Stimulated activated CD4-positive, alpha-beta T cell treated with anti-CD3 and anti-CD28 coated beads, Interleukin-2, amount 100 ng/mL, for 48 hours (primary cell): Measurements from ENCODE around the gene SLC39A11.
"Not testable (repeated sequence)": the region's sequence is repeated elsewhere in the genome, so short reads cannot be mapped to it uniquely, and the experiment has no call there.

Experiments used
- DNase-seq, 2 donors: peaks; one replicate each; pipeline ENCODE4 v3.0.0-alpha.2; 2020

The SLC39A11 gene

DNA sequence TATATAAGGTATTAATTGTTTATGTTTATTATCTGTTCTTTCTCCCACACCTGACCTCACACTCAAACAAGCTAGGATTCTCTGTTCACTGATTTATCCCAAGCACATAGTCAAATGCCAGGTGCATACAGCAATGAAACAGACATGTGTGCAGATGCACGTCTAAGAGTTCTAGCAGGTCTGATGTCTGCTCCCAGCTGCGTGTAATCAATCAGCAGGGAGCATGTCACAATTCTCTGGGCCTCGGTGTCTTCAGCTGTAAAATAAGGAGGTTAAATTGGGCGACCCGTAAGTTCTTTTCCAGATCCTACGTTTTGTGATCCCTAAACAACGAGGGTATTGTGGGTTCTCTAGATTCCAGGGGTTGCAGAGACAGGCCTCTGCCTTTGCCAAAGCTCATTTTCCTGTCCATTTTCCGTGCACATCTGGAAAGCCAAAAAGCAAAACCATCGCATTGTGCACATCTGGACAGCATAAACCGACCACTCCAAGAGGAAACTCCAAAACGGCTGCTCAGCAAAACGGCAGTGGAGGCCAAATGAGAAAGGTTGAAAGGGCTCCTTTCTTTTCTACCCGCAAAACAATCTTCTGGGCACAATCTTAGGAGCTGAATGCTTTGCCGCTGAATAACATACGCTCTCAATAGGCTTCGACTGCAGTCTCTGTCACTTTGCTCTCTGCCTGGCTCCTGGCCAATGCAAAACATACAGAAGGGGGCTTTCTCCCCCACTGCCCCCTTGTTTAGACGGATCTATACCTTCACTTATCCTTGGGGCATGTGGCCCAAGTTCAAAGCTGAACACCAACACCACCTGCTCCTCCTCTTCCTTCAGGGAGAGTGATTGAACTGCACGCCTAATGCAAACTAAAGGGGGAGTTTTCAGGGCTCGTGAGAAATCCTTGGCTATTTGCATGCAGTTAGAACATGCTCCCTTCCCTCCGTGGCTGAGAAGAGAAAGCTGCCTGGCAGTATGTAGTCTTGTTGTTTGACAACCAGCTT lies 426.3 kb downstream of the SLC39A11 start:
- DNase-seq, result no peak

DNA sequence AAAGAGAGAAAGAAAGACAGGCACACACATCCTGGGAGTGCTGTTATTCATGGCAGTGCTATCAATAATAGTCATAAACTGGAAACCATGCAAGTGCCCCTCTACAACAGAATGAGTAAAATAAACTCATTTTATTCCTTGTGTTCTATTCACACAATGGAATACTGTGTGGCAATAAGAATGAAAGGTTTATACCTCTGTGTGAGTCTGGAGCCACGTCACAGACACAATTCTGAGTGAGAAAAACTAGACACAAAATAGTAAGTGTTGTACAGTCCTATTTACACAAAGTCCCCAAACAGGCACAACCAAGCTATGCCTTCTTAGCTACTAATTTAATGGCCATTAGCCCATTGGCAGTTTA lies 429.7 kb downstream of the SLC39A11 start:
- DNase-seq, result no peak

DNA sequence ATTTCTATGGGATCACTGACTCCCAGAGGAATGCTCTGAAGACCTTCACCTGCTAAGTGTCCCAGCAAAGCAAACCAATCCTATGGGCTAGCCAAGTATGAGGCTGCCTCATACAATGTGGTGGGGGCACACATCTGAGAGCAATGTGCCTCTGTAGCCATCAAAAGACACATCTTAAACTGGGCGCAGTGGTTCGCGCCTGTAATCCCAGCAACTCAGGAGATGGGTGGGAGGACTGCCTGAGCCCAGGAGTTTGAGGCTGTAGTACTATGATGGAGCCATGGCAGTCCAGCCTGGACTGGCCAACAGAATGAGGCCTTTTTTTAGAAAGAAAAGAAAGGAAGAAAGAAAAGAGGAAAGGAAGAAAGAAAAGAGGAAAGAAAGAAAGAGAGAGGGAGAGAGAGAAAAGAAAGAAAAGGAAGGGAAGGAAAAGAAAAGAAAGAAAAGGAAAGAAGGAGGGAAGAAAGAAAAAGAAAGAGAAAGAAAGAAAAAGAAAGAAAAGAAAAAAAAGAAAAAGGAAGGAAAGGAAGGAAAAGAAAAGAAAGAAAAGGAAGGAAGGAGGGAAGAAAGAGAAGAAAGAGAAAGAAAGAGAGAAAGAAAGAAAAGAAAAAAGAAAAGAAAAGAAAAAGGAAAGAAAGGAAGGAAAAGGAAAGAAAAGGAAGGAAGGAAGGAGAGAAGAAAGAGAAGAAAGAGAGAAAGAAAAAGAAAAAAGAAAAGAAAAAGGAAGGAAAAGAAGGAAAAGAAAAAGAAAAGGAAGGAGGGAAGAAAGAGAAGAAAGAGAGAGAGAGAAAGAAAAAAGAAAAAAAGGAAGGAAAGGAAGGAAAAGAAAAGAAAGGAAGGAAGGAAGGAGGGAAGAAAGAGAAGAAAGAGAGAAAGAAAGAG lies 430.3 kb downstream of the SLC39A11 start:
- no peak for DNase-seq

DNA sequence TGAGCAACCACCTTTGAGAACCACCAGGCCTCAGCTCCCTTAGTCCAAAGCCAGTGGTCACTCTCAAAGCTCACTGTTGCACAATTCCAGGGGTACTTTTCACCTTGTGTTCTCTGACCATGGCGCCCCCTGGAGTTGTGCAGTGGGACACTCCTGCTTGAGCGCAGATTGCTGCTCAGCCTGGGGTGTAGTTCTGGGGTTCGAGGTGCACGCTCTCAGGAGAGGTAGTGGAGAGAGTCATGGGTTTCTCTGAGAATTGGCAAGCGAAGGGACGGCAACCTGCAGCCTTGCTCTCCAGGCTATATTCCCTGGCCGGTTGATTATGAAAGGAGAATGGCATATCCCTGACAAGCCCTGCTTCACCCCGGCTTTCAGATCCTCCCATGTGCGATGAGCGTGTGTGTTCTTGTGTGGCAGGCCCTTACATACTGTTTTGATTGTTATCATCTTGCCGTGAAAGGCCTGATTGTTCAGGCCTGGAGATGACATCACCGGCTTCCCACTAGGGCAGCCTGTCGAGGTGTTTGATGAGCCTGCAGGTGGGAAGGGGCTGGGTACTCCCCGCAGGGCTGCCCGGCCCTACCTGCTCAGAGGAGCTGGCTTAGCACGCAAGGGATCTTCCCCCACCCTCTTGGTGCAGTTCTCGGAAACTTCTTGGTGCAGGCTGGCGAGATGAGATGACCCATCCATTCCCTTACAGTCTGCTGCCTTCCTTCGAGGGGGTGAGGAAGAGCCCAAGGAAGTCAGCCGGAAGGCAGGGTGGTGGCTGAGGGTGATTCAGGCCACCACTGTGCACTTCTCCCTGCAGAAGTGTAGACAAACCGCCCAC lies 431.2 kb downstream of the SLC39A11 start:
- no peak for DNase-seq

DNA sequence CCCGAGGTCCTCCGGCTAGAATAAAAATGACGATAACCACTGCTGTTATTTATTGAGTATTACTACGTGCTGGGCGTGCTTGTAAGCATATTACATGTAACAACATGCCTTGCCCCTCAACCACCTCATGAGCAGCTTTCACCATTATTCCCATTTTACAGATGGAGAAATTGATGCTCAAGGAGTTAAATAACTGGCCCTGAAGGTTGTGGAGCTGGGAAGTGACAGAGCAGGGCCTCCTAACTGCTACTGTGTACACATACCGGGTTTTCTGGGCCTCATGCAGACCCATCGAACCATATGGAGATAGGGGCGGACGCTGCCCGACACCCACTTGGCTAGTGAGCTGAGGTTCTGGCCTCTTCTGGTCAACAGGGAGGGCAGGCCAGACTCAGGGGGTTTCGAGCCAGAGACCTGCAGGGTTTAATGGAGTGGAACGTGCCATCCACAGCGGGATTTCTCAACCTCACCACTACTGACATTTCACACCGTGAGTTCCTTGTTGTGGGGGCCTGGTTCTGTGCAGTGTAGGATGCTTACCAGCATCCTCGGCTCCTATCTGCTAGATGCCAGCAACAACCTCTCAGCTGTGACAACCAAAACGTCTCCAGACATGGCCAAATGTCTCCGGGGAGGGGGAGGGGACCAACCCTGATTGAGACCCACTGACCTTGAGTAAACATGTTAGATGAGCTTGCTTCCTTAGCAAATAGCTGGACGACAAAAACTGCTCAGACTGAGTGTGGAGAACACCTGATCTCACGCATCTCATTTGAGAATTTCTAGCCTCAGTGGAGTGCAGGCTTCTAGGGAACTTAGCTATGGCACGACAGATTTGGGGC lies 432.0 kb downstream of the SLC39A11 start:
- DNase-seq, result no peak

DNA sequence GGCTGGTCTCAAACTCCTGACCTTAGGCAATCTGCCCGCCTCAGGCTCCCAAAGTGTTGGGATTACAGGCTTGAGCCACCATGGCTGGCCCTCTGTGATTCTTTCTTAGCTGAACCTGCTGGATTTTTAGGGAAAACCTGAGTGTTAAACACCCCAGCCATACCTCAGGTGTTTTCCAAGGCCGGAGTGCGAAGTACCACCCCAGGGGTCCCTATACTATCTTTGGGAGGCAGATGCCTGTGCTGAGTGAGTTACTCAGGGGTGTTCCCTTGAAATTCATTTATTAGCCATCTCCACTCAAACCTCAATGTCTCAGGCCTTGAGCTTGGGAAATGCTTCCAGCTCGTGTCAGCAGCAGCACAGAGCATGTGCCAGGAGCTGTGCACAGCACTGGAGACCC lies 432.7 kb downstream of the SLC39A11 start:
- DNase-seq, result no peak

DNA sequence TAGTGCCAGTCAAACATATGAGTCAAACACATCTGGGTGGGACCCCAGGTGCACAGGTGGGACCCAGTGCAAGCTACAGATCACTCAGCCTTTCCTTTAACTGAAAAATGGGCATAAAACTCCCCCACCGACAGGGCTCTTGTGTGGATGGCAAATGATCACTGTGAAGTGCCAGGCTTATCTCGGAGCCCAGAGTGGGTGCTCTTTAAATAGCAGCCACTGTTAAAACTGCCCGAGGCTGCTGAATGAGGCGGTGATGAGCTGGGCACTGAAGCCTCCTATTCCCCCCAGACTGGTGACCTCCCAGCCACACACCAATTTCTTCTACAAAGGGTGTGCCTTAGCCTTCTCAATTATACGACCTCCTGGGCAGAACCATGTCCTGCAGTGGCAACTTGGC lies 433.8 kb downstream of the SLC39A11 start:
- no peak for DNase-seq

DNA sequence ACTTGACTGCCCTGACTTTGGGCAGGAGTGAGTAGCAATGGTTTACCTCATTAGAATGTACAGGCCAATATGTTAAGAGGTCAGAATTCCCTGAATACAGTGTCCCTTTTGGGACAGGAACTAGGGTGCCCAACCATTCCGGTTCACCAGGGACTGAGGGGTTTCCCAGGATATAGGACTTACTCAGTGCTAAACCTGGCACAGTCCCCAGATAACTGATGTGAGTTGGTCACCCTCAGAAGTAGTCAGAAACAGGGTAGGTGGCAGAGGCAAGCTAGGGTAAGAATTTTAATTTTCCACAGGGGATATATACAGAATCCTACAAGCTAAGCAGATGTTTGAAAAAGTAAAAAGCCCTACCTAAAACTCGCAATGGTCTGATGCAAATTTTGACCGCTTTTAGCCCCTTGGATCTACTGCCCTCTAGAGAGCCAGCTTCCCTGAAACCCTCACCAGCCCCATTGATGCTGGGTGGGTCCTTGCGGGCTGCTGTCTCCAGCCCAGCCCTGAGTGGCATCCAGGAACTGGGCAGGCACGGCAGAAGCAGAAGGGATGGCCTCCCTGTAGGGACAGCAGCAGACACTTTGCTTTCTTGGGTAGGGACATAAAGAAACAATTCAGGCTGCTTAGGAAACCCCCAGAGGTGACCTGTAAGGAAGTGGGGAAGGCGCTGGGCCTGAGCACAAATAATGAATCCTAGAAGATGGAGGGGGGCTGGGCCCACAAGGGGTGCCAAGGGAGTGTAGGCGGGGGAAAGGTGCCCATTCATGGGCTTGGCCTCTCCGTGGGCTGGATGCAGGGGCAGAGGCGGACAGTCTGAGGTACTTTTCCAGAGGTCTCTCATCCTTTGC lies 434.8 kb downstream of the SLC39A11 start:
- DNase-seq, result no peak

DNA sequence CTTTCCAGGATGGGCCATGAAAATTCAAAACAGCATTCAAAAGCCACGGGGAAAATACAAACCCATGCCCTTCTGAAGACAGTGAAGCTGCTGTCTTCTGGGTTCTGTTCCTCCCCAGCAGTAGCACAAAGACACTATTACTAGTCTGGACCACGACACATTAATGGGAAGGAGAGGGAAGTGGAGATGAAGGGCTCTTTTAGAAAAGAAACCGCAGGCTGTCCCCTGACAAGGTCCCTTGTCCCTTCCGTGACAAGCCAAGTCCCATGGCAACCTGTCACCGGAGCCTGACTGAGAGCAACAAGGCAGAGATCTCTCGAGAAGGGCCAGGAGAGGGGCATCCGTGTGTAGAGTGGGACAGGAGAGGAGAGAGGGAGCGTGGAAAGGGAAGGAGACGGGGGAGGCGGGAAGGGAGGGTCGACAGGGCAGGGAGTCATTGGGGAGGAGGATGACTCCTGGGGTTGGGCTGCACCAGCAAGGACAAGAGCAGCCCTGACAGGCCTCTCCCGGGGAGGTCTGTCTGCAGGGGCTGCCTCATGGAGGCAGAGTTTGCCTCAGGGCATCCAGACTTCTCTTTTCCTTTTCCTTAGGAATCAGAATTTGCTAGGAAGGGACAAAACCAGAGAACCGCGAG lies 436.2 kb downstream of the SLC39A11 start:
- DNase-seq, result no peak

DNA sequence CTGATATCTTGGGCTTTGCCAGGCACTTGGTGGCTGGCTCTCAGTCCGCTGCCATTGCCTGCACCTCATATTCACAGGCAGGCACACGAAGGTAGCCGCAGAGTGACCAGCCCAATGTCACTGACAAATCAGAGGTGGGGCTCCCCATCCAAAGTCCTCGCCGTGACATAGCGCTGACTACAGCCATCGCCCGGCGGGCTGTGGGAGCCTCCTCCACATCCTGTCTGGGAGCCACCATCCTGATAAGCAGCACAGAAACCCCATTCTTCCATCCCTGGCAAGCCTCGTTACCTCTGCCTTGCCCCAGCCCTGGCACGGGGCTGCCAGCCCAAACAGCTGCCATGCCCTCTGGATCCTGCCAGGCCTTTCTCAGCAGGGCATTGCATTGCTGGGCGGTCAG lies 437.8 kb downstream of the SLC39A11 start:
- no peak for DNase-seq

DNA sequence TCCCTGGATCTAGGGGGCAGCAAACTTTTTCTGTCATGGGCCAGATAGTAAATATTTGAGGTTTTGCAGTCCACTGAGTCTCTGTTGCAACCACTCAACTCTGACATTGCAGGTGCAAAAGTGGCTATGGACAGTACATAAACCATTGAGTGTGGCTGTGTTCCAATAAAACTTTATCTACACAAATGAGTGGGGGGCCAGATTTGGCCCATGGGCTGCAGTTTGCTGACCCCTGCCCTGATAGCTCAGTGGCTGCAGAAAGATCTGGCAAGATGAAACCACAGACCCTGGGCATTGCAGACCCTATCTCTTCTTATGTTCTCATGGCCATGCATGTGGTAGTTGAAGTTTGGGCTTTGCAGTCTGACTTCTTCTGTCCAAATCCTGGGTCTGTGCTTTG lies 440.5 kb downstream of the SLC39A11 start:
- no peak for DNase-seq

DNA sequence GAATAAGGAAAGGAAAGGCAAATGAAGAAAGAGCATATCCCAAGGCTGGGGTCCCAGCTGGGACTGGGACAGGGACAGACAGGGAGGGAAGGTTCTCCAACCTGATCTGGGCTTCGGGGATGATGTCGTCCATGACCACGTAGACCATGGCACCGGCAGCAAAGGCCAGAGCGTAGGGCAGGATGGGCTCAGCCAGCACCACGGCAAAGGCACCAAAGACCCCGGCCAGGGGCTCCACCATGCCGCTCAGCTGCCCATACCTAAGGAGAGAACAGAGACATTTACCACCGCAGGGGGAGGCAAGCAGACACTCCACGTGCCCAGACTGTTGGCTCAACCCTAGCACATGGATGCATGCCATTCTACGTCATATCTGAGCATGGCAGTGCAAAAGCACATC lies 443.8 kb downstream of the SLC39A11 start:
- DNase-seq, result no peak

DNA sequence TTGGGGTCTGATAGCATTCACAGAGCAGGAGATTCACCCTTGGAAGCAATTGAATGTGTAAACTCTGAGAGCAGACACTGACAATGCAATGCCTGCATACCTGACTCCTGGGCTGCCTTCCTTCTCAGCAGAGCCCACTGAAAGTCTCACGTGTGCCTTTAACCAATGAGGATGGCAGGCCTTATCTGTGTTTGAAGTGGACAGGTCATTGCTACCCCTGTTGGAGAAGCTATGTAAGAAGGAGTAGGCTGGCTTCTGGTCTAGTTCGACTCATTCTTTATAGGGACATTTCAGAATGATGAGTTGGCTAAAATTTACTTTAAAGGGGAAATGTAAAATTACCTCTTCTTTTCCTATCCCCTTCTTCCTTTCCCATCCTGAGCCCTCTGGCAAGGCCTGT lies 446.3 kb downstream of the SLC39A11 start:
- DNase-seq, result no peak

DNA sequence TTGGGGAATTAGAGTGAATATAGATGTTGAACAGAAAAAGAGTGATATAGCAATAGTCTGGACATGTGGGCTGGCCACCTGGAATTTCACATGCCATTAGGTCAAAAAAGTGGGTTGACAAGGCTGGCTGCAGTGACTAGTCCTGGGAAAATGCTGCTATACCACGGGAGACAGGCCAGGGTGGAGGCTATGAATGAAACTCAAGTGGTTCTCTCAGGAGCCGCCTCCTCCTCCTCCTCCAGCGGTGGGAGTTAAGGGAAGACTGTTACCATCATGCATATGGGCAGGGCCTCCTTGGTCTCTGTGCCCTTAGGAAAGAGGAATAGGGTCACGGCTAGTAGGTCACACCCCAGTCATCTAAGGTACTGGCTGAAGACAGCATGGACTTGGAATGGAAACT lies 448.0 kb downstream of the SLC39A11 start:
- no peak for DNase-seq

DNA sequence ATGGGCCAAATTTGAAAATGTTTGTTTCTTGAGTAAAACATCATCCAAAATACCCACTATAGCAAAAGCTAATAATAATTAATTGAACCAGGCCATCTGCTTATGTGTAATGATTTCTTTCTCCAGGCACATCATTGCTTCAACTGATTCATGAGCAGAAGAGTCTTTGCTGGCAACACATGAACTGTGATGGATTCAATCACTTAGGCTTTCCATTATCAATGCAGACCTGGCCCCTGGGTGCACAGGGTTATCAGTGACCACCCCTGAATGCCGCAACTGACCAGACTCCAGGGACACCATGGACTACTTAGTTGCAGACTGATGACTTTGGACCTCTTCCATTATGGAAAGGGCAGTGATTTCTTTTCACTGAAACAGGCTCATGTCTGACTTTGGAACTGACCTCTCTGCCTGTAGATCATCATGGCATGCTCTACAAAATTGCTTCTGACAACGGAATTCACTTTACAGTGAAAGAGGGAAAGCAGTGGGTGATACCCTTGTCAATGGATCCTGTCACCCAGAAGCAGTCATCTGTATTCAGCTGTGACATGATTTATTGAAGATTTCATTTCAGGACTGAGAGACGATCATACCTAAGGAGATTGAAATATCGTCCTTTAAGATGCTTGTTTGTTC lies 448.8 kb downstream of the SLC39A11 start:
- DNase-seq, result no peak

DNA sequence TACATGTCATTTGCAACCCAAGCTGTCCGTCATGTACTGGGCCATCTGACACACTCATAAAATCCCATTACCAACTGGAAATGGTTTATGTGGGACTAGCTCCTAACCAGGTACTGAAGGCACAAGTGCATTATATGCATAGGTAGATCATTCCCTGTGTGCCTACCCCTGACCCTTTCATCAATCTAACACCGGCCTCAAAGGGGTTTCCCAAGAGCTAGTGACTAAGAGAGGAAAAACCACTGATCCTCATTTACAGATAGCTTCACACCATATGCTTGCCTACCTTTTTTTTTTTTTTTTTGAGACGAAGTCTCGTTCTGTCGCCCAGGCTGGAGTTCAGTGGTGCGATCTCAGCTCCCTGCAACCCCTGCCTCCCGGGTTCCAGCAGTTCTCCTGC lies 449.8 kb downstream of the SLC39A11 start:
- no peak for DNase-seq

DNA sequence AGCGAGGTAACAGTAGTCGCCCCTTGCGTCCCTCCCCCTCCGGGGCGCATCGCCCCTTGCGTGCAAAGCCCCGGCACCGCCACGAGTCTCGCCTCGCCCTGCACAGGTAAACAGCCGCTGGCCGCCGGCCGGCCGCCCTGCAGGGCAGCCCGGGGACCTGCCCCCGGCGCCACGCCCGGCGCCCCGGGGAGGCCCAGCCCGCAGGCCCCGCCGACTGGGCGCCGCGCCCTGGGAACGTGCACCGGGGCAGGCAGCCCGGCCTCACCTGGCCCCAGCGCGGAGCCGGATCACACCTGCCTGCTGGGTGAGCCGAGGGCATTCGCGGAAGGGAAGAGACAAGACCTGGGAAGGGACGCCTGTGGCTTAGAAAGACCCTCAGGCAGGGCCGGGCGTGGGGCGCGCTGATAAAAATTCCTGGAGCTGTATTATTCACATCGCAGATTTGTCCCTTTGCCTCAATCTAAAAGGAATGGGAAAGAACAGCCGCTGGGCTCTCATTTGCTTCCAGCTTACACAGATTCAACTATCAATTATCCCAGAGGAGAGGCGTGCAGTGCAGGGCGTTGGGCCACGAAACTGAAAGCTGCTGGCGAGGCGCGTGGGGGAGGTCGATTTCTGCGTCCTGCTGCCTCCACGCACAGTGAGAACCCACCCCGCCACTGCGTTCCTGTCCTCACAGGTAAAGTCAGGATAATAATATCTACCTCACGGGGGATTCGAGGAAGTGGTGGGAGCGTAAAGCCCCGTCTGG lies 451.9 kb downstream of the SLC39A11 start:
- DNase-seq, result no peak

DNA sequence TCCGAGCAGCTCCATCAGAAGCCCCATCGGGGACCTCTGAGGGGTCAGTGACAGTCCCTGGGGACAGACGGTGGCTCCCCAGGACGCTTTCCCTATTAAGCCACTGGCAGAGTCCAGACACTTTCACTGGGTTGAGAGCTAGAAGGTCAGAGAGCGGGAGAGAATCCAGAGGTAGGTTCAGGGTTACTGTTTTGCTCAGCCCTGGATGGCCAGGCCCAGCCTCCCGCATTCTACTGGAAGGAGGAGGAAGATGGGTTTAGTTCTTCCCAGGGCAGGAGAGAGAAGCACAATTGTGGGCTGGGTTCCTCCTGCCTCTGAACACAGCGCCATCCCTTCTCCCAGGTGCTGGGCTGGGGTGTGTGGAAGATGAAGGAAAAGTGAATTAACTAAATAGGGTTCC lies 452.8 kb downstream of the SLC39A11 start:
- DNase-seq, result no peak

DNA sequence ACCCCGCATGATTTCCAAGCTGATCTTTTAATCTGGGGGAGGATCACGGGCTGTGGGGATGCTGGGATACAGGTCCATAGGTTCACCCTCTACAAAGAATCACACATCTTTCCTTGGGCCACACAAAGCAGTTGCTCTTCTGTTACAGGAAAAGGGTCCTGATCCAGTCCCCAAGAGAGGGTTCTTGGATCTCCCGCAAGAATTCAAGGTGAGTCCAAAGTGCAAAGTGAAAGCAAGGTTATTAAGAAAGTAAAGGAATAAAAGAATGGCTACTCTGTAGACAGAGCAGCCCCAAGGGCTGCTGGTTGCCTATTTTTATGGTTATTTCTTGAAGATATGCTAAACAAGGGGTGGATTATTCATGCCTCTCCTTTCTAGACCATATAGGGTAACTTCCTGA lies 453.6 kb downstream of the SLC39A11 start:
- not testable (repeated sequence) for DNase-seq
